SIG-M5 treated with dmso at 0.1 percent for 504 hours (cell line): ENCODE data around the gene IL5RA.

ENCODE experiments used
- DNase-seq: peaks from one replicate; lab custom pipeline; 2025; ENCODE audit not compliant: unreplicated experiment; lab: John Stamatoyannopoulos, UW

Gene IL5RA

GRCh38 chr3:3109407-3110298, 521 bp downstream of the IL5RA start:
- DNase-seq: no peak

- DNase-seq: no peak
Measured at GRCh38 chr3:3107858-3108257, 2.3 kb downstream of the IL5RA start.

GRCh38 chr3:3107181-3107580, 3.0 kb downstream of the IL5RA start:
- no peak for DNase-seq

- no peak for DNase-seq
Measured at GRCh38 chr3:3105815-3106214, 4.4 kb downstream of the IL5RA start.

- DNase-seq: no peak
Measured at GRCh38 chr3:3105246-3105645, 4.9 kb downstream of the IL5RA start.

DNA sequence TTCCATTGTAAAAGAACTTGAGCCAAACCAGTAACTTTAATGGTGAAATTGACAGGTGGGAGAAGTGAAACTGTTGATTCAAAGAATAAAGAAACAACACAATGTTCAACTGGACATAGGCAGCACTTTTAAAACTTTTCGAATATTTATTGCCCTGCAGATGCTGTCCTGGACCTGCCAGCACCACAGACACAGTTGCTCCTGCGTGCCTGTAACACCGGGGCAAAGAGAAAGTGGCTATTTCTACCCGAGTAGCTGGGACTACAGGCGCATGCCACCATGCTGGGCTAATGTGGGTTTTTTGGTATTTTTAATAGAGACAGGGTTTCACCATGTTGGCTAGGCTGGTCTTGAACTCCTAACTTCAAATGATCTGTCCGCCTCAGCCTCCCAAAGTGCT, 7.4 kb downstream of the IL5RA start:
- DNase-seq: no peak

- DNase-seq: no peak
Measured at GRCh38 chr3:3101660-3102458, 8.3 kb downstream of the IL5RA start.

- no peak for DNase-seq
Measured at GRCh38 chr3:3097958-3098357, 12.2 kb downstream of the IL5RA start.

DNA sequence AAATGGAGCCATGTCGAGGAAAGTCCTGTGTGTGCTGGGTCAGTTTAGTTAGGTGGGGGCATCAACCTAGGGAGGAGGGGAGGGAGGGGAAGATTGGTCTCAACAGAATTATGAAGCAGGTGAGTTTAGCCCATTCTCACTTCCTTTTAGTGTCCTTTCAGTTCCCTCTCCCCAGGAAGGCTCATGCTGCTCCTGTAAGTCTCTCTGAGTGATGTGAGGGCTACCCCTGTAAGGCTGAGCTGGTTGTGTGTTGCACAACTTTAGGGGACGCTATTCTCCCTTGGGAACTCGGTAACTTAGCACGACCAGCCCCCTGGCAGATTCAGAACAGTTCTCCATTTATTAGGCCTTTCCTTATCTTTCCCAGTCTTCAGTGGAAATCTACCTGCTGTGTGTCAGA, 21.2 kb downstream of the IL5RA start:
- no peak for DNase-seq

DNA sequence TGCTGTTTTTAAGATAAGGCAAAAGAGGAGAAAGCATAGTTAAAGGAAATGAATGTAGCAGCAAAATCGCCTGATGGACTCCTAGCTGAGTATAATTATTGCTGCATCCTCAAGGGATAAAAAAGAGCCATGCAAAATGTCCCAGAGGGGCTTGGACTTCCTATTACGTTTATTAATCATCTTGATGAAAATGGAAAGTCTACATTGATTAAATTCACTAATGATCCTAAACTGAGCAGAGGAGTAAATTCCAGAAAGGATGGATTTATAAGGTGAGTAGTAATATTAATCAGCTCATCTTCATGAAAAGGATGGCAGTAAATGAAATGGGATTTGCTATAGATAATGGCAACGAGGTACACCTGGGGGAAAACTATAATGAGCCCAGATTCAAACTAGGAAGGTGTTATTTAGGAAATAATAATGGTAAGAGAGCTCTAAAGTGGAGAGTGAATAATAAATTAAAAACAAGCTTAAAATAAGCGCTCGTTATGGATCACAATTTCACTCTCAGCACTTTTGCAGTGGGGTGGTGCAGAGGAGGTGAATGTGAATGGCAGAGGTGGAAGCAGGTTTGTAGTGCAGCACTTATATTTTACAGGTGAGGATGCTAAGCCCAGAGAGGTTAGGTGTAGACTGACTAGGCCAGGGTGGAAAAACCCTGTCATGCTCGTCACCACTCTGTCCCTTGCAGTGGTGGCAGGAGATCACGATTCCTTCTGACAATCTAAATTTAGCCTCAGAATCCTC, 22.3 kb downstream of the IL5RA start:
- no peak for DNase-seq

GRCh38 chr3:3087279-3087678, 22.9 kb downstream of the IL5RA start:
- no peak for DNase-seq

GRCh38 chr3:3086239-3086638, 23.9 kb downstream of the IL5RA start:
- DNase-seq: no peak

GRCh38 chr3:3085782-3086181, 24.4 kb downstream of the IL5RA start:
- DNase-seq: no peak

DNA sequence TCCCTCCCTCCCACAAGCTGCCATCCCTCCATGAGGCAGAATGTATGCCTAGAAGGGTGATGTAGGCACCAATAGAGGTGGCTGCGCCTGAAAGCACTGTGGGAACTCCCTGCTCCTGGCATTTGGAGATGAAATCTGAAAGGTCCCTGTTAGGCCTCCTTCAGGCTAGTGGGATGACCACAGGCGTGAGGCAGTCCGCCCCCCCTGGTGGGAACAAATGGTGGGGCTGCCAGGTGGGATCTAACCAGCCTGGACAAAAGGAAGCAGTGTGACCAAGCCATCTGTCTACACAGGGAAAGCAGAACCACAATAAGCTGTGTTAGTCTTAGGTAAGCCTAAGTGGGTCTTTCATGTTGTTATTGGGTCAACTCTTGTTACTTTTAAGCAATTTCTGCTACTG, 25.3 kb downstream of the IL5RA start:
- DNase-seq: no peak

GRCh38 chr3:3082234-3082924, 27.8 kb downstream of the IL5RA start:
- no peak for DNase-seq

DNA sequence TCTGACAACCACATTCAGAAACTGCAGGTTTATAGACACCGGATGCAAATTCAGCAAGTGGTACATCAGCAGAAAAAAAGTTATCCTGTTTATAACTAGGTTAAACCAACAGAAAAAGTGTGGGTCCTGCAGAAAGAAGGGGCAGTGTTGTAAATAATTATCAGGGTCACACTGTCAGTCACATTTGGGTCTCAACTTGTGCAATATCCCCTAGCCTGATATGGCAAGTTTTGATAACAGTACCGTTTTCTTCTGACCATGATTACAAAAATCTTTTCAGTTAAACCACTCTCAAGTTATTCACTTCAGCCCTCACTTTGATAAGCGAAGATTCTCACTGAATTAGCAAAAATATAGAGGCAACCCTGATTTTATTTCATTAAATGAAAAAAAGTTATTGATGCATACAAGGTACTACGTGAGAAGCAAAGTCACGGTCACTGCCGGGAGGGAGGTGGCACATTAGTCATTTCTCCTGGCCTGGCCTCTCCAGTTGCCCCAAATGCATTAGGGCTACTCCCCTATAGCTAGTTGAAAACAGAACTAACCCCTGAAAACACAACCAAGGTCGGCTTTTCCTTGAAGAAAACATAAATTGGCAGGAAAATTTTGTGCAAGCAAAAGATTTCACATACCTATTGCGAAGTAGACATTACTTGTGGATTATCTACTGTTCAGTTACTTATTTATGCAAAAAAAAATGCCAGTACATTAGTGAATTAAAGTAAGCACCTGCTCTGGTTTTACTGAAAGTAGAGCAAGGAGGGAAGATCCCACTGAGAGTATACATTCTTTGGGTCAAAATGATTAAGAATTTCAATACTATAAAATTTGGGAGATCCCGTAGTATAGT, 28.6 kb downstream of the IL5RA start:
- no peak for DNase-seq

- DNase-seq: no peak
Measured at GRCh38 chr3:3080309-3080708, 29.9 kb downstream of the IL5RA start.

- DNase-seq: no peak
Measured at GRCh38 chr3:3074551-3075257, 35.5 kb downstream of the IL5RA start.

DNA sequence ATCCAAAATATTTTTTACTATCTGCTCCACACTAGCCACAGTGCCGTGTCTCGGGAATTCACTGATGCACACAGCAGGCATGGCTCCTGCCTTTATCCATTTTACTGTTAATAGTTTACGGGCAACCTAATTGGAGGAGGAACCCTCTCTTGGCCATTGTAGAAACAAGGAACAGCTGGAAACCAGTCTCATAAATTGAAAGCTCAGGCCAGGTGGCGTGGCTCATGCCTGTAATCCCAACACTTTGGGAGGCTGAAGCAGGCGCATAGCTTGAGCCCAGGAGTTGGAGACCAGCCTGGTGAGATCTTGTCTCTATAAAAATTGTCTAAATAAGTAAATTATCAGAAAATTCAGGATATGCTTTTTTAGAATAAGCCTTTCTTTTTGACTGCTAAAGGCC, 39.0 kb downstream of the IL5RA start:
- no peak for DNase-seq
